Nephron (organoid): ENCODE data around the gene SERPINB5.

Experiments
- H3K27ac Mint-ChIP-seq, 3 experiments: 2 replicates each; pipeline ENCODE4 v1.8.0; 2020; ENCODE audit warnings: mixed read lengths in 3 of 3, mild to moderate bottlenecking in 2 of 3, moderate library complexity in 1 of 3
- H3K27me3 Mint-ChIP-seq: 2 replicates; pipeline ENCODE4 v1.8.0; 2021; ENCODE audit warnings: low read depth, mild to moderate bottlenecking, moderate library complexity, mixed read lengths
- H3K36me3 Mint-ChIP-seq: 2 replicates; pipeline ENCODE4 v1.8.0; 2020; ENCODE audit warnings: low read depth, mixed read lengths
- H3K4me1 Mint-ChIP-seq: 2 replicates; pipeline ENCODE4 v1.8.0; 2020; ENCODE audit warnings: mixed read lengths
- H3K4me3 Mint-ChIP-seq, 3 experiments: 2 replicates each; pipeline ENCODE4 v1.8.0; 2020; ENCODE audit warnings: mild to moderate bottlenecking in 3 of 3, mixed read lengths in 3 of 3, moderate library complexity in 2 of 3
- H3K9me3 Mint-ChIP-seq: 2 replicates; pipeline ENCODE4 v1.8.0; 2020; ENCODE audit warnings: mixed read lengths
- CTCF ChIP-seq, 3 experiments: fragments of 200-600 bp; sonication (generic); IDR thresholded peaks; one replicate each; pipeline ENCODE4 v1.5.0; 2021; ENCODE audit warnings: antibody characterized with exemption in 3 of 3; ENCODE audit not compliant: unreplicated experiment in 3 of 3

SERPINB5 gene

GRCh38 chr18:63439334-63439733, 37.4 kb upstream of the SERPINB5 start:
- no peaks in the 10 kb centered on the region for H3K4me1 Mint-ChIP-seq
- no peak overlapping the region for H3K4me3 Mint-ChIP-seq
- H3K27me3 Mint-ChIP-seq = no peaks in the 10 kb centered on the region
- H3K27ac Mint-ChIP-seq = no peak overlapping the region
- no peaks in the 10 kb centered on the region for H3K36me3 Mint-ChIP-seq
- no peaks in the 10 kb centered on the region for H3K9me3 Mint-ChIP-seq
- TF ChIP-seq CTCF (IDR thresholded peaks at IDR 0.05; ENCODE audit: unreplicated experiment in 3 of 3) = peak; percentile 73 to 90 (median 84)

- no peaks in the 10 kb centered on the region for H3K4me1 Mint-ChIP-seq
- TF ChIP-seq CTCF (IDR thresholded peaks at IDR 0.05; ENCODE audit: unreplicated experiment in 3 of 3) = no peak
Observed at GRCh38 chr18:63440219-63440618, 36.5 kb upstream of the SERPINB5 start.

GRCh38 chr18:63440881-63441280, 35.9 kb upstream of the SERPINB5 start:
- H3K36me3 Mint-ChIP-seq = no peaks in the 10 kb centered on the region
- H3K9me3 Mint-ChIP-seq = no peaks in the 10 kb centered on the region
- no peak overlapping the region for H3K27ac Mint-ChIP-seq
- no peak overlapping the region for H3K4me3 Mint-ChIP-seq
- H3K27me3 Mint-ChIP-seq = no peaks in the 10 kb centered on the region
- TF ChIP-seq CTCF (IDR thresholded peaks at IDR 0.05; ENCODE audit: unreplicated experiment in 3 of 3) = no peak
- H3K4me1 Mint-ChIP-seq = no peaks in the 10 kb centered on the region

More at GRCh38 chr18:63440219-63440618, 36.5 kb upstream of the SERPINB5 start:
- Mint-ChIP-seq H3K9me3 (no peaks in the 10 kb centered on the region), H3K27ac (no peak overlapping the region), H3K27me3 (no peaks in the 10 kb centered on the region), H3K4me3 (no peak overlapping the region), H3K36me3 (no peaks in the 10 kb centered on the region)

GRCh38 chr18:63443829-63444228, 32.9 kb upstream of the SERPINB5 start:
- Mint-ChIP-seq H3K4me3 (no peak overlapping the region), H3K36me3 (no peaks in the 10 kb centered on the region), H3K27ac (no peak overlapping the region), H3K9me3 (no peaks in the 10 kb centered on the region), H3K27me3 (no peaks in the 10 kb centered on the region), H3K4me1 (no peaks in the 10 kb centered on the region)
- no peak for TF ChIP-seq CTCF (IDR thresholded peaks at IDR 0.05; ENCODE audit: unreplicated experiment in 3 of 3)

GRCh38 chr18:63444580-63444979, 32.2 kb upstream of the SERPINB5 start:
- no peak overlapping the region for H3K4me3 Mint-ChIP-seq

More at GRCh38 chr18:63444580-63444979, 32.2 kb upstream of the SERPINB5 start:
- no peaks in the 10 kb centered on the region for H3K36me3 Mint-ChIP-seq
- no peak overlapping the region for H3K27ac Mint-ChIP-seq
- no peaks in the 10 kb centered on the region for H3K9me3 Mint-ChIP-seq
- H3K4me1 Mint-ChIP-seq = no peaks in the 10 kb centered on the region
- no peaks in the 10 kb centered on the region for H3K27me3 Mint-ChIP-seq
- TF ChIP-seq CTCF (IDR thresholded peaks at IDR 0.05; ENCODE audit: unreplicated experiment in 3 of 3) = no peak
